ENCODE measurements around the gene FTO. TPM values are rescaled to one million over a fixed set of nuclear protein-coding genes. Genes with fewer than 3 reads are reported as not detected.

Gene FTO
- total RNA-seq, 1 donor from 2014 or later, result 97.3 TPM

DNA sequence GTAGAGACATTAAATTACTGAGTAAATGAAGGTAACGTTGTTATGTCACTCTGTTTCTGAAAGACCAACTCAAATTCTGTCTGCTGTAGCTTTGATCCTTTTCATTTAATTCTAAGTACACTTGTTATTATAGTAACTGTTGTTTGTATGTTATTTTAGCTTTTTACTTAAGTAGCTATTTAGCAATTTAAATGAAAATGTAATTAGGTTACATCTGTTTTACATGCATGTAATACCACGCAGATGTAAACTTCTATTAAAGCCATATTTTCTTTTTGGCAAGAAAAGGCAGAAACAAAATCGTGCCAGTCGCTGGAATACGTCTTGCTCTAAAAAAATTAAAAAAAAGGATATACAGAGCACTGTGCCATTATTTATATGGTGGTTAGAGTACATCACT, 282.8 kb downstream of the FTO start:
- no peak for DNase-seq (ENCODE audit: extremely low read depth, low read depth, low spot score)

DNA sequence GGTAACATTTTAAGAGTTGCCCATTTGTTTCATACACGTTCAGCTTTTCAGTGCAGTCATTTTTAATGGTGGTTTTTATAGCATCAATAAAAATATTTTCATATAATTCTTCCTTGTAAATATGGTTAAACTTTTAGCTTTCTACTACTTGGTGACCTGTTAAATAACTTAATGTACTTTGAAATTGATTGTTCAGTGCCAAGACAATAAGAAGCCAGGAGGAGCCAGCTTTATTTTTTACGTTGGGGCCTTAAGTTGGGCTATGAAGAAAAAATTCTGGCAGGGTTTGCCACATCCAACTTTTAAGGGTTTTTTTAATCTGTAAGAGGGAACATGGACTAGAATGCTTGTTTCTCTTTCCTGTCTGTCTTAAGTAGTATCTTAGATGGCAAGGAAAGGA, 284.2 kb downstream of the FTO start:
- no peak for DNase-seq (ENCODE audit: extremely low read depth, low read depth, low spot score)

GRCh38 chr16:53989597-53989996, 285.6 kb downstream of the FTO start:
- DNase-seq (ENCODE audit: extremely low read depth, low read depth, low spot score), result no peak

DNA sequence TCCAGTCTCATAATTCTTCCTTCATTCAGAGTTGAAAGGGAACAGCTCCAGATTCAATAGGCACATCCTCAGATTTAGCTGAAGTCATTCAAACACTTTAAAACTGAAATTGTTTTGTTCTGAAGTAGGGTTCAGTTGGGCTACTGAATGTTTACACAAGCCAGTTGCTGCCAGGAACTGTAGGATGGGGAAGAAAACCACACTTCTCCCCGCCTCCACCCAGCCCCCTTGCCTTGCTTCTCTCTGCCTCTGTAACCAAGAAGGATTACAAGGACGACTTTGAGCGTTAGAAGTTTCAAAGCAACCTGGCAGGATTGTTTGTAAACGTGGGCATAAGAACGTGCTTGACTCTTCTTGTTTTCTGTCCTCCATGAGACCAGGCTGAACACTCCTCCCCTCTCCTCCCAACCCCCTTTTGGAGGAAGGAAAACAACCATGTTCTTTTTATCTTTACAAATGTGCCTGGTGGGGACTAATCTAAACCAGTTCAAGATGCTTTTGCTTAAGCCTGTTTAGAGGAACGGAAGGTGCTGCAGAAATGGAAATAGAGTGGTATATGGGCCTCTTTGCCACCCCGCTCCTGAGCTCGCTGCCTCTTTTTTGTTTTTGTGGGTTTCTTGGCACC, 287.9 kb downstream of the FTO start:
- DNase-seq (ENCODE audit: extremely low read depth, low read depth, low spot score), result no peak

- no peak for DNase-seq (ENCODE audit: extremely low read depth, low read depth, low spot score)
Observed at GRCh38 chr16:53995378-53995777, 291.4 kb downstream of the FTO start.

DNA sequence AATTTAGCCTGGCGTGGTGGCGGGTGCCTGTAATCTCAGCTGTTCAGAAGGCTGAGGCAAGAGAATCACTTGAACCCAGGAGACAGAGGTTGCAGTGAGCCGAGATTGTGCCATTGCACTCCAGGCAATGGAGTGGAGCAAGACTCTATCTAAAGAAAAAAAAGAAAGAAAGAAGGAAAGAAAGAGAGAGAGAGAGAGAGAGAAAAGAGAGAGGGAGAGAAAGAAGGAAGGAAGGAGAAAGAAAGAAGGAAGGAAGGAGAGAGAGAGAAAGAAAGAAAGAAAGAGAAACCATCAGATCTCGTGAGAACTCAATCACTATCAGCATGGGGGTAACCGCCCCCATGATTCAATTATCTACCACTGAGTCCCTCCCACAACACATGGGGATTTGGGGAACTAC, 293.0 kb downstream of the FTO start:
- DNase-seq (ENCODE audit: extremely low read depth, low read depth, low spot score), result no peak

DNA sequence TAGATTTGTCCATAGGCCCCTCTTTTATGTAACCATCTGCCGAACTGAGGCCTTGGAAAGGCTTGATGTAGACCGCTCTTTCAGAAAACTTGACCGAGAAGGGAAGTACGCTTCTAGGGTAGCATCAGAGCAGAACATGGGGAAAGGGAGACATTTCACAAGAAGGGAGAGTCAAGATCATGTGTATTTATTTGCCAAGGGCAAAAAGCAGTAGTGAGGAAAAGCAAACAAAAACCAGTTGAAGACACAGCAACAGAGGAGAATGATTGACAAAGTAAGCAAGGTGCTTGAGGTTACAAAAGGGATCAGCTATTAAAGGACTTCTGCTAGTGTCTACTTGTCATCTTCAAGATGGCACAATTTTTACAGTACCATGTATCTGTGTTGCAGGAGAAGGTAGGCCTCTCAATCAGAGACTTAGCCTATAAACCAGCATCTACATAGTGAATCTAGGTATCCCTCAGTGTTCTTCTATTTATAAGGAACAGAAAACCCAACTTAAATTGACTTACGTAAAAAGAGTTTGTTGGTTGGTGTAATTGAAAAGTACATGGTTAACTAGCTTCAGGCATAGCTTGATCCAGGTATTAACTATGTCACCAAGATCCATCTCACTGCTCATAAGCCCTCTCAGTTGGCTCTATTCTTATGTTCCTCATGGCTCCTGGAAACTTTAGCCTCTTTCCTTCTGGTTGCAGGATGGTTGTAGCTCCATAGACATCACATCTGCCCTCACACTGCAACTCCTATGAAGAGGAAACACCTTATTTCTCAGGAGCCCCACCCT, 294.3 kb downstream of the FTO start:
- no peak for DNase-seq (ENCODE audit: extremely low read depth, low read depth, low spot score)

- no peak for DNase-seq (ENCODE audit: extremely low read depth, low read depth, low spot score)
Observed at GRCh38 chr16:53998966-53999522, 295.1 kb downstream of the FTO start.

DNA sequence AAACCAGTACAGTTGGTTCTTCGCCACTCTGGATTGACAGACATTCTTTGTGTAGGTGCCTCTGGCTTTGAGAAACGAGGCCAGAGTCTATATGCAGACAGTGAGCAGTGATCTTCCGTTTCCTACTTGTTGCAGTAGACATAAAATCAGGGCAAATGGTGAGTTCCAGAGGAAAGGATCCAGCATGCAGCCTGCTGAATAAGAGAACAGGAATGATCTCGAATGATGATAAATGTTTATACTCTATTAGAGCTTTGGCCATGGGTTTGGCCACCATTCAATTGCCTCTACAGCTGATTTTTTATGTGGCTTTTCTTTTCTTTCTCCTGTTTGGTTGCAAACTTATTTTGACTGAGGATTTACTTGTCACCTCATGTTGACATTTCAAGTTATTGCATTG, 295.9 kb downstream of the FTO start:
- no peak for DNase-seq (ENCODE audit: extremely low read depth, low read depth, low spot score)

- no peak for DNase-seq (ENCODE audit: extremely low read depth, low read depth, low spot score)
Observed at GRCh38 chr16:54000361-54000760, 296.4 kb downstream of the FTO start.

- no peak for DNase-seq (ENCODE audit: extremely low read depth, low read depth, low spot score)
Observed at GRCh38 chr16:54006693-54007092, 302.7 kb downstream of the FTO start.

- no peak for DNase-seq (ENCODE audit: extremely low read depth, low read depth, low spot score)
Observed at GRCh38 chr16:54007504-54007903, 303.5 kb downstream of the FTO start.

DNA sequence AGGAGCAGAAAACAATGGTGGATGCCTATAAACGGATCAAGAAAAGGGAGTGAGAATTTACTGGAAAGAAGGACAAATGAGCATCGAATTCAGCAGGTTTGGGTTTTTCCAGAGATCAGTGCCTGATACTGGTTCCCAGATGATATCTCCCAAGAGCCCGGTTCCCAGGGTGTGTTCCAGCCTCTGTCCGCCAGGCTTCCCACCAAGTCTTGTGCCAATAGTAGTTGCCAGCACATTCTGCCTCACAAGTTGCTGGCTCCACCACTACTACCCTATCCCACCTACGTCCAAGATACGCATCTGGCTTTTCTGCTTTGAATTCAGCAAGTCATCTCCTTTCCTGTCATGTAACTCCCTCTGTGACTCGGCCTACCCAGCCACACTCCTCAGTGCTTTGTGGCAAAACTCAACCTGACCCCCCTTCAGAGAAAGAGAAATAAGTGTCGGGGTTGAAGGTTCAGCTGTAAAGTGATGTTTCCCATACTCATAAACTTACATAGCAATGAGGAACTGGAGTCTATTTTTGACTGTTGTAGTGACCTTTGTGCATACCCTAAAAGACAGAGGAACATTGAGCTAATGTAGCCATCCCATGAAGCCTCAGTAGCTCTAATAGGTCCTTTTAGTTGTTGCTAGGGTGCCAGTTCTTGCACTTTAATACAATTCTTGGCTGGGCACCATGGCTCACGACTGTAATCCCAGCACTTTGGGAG, 305.7 kb downstream of the FTO start:
- DNase-seq (ENCODE audit: extremely low read depth, low read depth, low spot score), result no peak

- no peak for DNase-seq (ENCODE audit: extremely low read depth, low read depth, low spot score)
Observed at GRCh38 chr16:54015147-54015546, 311.2 kb downstream of the FTO start.

GRCh38 chr16:54022362-54022761, 318.4 kb downstream of the FTO start:
- no peak for DNase-seq (ENCODE audit: extremely low read depth, low read depth, low spot score)

DNA sequence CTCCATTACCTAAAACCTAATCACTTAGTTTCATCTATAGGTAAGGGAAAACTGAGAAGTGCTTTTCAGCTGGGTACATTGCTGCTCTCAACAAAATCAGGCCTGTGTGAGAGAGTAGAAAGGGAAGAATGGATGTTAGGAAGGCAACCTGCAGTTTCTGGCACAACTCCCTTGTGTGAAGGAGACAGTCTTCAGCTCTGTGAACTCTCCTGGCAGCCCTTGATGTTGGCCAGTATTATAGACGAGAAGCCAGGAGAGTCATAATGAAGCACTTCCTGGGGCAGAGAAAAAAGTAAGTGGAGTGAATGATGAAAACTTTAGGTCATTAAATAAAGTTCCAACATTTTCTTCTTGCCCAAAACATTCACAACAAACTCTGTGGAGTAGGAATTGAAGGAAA, 322.5 kb downstream of the FTO start:
- DNase-seq (ENCODE audit: extremely low read depth, low read depth, low spot score), result no peak

DNA sequence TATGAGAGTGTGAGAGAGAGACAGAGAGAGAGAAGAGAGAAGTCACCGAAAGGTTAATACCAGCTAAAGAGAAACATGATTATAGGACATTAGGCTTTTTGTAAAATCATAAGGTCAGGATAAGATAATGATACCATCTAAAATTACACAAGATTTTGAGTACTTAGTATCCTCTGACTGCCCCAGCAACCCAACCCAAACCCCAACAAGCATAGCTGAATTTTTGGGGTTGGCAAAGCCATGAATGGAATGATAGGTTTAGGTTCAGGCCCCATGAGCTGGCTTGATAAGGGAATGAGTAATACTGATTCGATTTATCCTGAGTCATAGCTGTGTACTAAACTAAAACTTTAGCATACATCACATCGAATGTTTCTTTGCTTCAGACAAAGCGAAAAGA, 323.1 kb downstream of the FTO start:
- DNase-seq (ENCODE audit: extremely low read depth, low read depth, low spot score), result no peak

- DNase-seq (ENCODE audit: extremely low read depth, low read depth, low spot score), result no peak
Observed at GRCh38 chr16:54027558-54027957, 323.6 kb downstream of the FTO start.

- no peak for DNase-seq (ENCODE audit: extremely low read depth, low read depth, low spot score)
Observed at GRCh38 chr16:54027995-54028394, 324.0 kb downstream of the FTO start.

GRCh38 chr16:54030451-54030850, 326.5 kb downstream of the FTO start:
- no peak for DNase-seq (ENCODE audit: extremely low read depth, low read depth, low spot score)

DNA sequence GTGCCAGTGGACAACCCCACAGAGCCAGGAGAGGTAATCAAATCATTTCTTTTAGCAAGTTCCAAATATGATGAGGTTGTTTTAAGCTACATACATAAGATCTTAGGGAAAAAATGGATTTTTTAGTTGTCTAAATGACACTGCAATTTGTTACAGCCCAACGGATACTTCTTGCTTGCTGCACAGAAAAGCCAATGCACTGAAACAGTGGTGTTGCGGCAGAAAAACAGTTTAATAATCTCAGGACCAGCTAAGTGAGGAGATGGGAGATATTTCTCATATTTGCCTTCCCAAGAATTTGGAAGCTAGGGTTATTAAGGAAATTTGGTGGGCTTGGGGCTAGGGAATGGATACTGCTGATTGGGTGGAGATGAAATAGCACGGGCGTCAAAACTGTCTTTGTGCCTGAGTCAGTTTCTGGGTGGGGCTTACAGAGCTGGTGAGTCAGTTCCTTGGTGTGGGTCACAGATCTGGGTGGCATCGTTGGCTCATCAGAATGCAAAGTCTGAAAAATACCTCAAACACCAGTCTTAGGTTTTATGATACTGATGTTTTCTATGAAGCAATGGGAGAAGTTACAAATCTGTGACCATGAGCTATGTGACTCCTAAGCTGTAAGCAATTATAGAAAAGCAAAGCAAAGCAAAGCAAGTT, 327.3 kb downstream of the FTO start:
- DNase-seq (ENCODE audit: extremely low read depth, low read depth, low spot score), result no peak
